K562 (cell line): ENCODE measurements around the gene HS3ST4.

ENCODE experiments used
- ATF6 ChIP-seq: sonication (generic); formaldehyde crosslinking; IDR thresholded peaks from 2 replicates; pipeline ENCODE4 v1.4.0; 2020; ENCODE audit warnings: mild to moderate bottlenecking, missing genetic modification reagents
- CBX2 ChIP-seq: fragments of 200-600 bp; sonication (generic); IDR thresholded peaks from one replicate; pipeline ENCODE4 v1.6.1; 2012; ENCODE audit warnings: mild to moderate bottlenecking, low read length, inconsistent platforms; ENCODE audit not compliant: insufficient read depth, poor library complexity, severe bottlenecking
- CEBPG ChIP-seq, 3 experiments: fragments of 200-800 bp in 1 of 3; sonication (Bioruptor generic) in 1 of 3; sonication (generic) in 1 of 3; formaldehyde crosslinking in 1 of 3; IDR thresholded peaks in 2 of 3; conservative IDR thresholded peaks in 1 of 3; 2 replicates each; pipeline versions ENCODE4 v1.6.1 to v1.8.0; 2016 to 2022; ENCODE audit warnings: missing compliant biosample characterization in 2 of 3, missing genetic modification characterization in 2 of 3, mild to moderate bottlenecking in 1 of 3, missing genetic modification reagents in 1 of 3
- CTCF ChIP-seq, 3 experiments: IDR thresholded peaks in 2 of 3; conservative IDR thresholded peaks in 1 of 3; 2 replicates each; pipeline ENCODE4 v1.5.1; 2011 to 2012; ENCODE audit warnings: low read length in 3 of 3, mild to moderate bottlenecking in 3 of 3, control low read depth in 2 of 3, improper control_type of control experiment in 1 of 3, inconsistent platforms in 1 of 3, low read depth in 1 of 3, mixed read lengths in 1 of 3, moderate library complexity in 1 of 3; ENCODE audit not compliant: insufficient read depth in 2 of 3
- CUX1 ChIP-seq: fragments of 200-800 bp; sonication (Bioruptor generic); IDR thresholded peaks from 2 replicates; pipeline ENCODE4 v1.6.1; 2016; ENCODE audit warnings: missing genetic modification characterization, missing compliant biosample characterization
- E2F8 ChIP-seq: fragments of 450-650 bp; IDR thresholded peaks from 2 replicates; pipeline ENCODE4 v1.7.1; 2018; ENCODE audit warnings: mild to moderate bottlenecking, low read depth; ENCODE audit not compliant: partially characterized antibody
- EZH2 ChIP-seq: IDR thresholded peaks from 2 replicates; pipeline ENCODE4 v1.6.1; 2012; ENCODE audit warnings: low read depth, mild to moderate bottlenecking, inconsistent platforms, low read length, borderline replicate concordance
- GTF2B ChIP-seq: IDR thresholded peaks from 2 replicates; pipeline ENCODE4 v1.6.1; 2011; ENCODE audit not compliant: insufficient read length; ENCODE audit errors: extremely low read depth
- ZNF133 ChIP-seq: fragments of 250-450 bp; sonication (Bioruptor Pico); IDR thresholded peaks from 2 replicates; pipeline ENCODE4 v1.4.0; 2020; ENCODE audit warnings: mild to moderate bottlenecking
- TF ChIP-seq, protein P1 (sequence below), 2 experiments: fragments of 450-650 bp in 1 of 2; sonication (generic) in 1 of 2; formaldehyde crosslinking in 1 of 2; IDR thresholded peaks in 1 of 2; conservative IDR thresholded peaks in 1 of 2; 2 replicates each; pipeline versions ENCODE4 v1.6.1 to v1.8.1; 2016 to 2023; ENCODE audit warnings: mild to moderate bottlenecking in 2 of 2, moderate library complexity in 2 of 2, inconsistent platforms in 1 of 2, missing genetic modification reagents in 1 of 2

- TF ChIP-seq CUX1 (CRISPR knock-in tag) (no peak), E2F8 (no peak), CEBPG (CRISPR knock-in tag; IDR thresholded peaks at IDR 0.05) (no peak), CEBPG (tag; conservative IDR thresholded peaks at IDR 0.05 in 1 of 2, IDR thresholded peaks at IDR 0.05 in 1 of 2) (no peak), CTCF (IDR thresholded peaks at IDR 0.05 in 2 of 3, conservative IDR thresholded peaks at IDR 0.05 in 1 of 3; ENCODE audit: insufficient read depth in 2 of 3, low read depth in 1 of 3, low read length in 3 of 3) (no peak), ATF6 (CRISPR knock-in tag) (no peak), EZH2 (no peak), ZNF133 (no peak), GTF2B (no peak), CBX2 (no peak)
- TF ChIP-seq, protein P1, sequence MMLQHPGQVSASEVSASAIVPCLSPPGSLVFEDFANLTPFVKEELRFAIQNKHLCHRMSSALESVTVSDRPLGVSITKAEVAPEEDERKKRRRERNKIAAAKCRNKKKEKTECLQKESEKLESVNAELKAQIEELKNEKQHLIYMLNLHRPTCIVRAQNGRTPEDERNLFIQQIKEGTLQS (IDR thresholded peaks at IDR 0.05): no peak
- TF ChIP-seq, protein P1 (CRISPR knock-in tag; conservative IDR thresholded peaks at IDR 0.05): no peak
Measured at GRCh38 chr16:26175944-26176343, 484.2 kb downstream of the HS3ST4 start.
